PC-9 (cell line): ENCODE results near the gene ZNF341.

ENCODE experiments used
- CTCF ChIP-seq: fragments of 200-600 bp; sonication (generic); conservative IDR thresholded peaks from 2 replicates; pipeline ENCODE4 v1.6.1; 2017; ENCODE audit warnings: mixed run types, antibody characterized with exemption, mild to moderate bottlenecking, moderate library complexity
- EZH2 ChIP-seq: fragments of 200-600 bp; sonication (generic); IDR thresholded peaks from 2 replicates; pipeline ENCODE4 v1.8.0; 2017; ENCODE audit warnings: antibody characterized with exemption, low read depth

DNA sequence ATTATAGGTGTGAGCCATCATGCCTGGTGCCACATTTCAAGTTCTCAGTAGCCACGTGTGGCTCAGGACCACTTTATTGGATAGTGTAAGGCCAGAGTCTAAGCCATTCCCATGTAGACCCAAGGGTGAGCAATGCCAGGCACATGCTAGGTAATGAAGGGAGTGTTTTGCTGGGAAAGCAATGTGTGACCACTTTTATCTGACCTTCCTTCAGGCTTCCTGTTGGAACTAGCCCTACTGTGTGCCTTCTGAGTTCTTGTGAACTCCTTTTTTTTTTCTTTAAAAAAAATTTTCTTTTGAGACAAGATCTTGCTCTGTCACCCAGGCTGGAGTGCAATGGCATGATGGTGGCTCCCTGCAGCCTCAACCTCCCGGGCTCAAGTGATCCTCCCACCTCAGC lies 33.3 kb downstream of the ZNF341 start:
- no peak for TF ChIP-seq CTCF
- TF ChIP-seq EZH2: no peak
